GM23338 (cell line): ENCODE measurements around the gene HCN3. TPM values are rescaled to one million over a fixed set of nuclear protein-coding genes. Genes with fewer than 3 reads are reported as not detected.

Experiments used
- ATAC-seq: fragments of 200-7000 bp; cut with Tn5 transposase; 3 replicates; pipeline ENCODE4 v1.9.1; 2020
- DNase-seq: peaks from one replicate; pipeline ENCODE4 v3.0.0-alpha.2; 2015; ENCODE audit warnings: low spot score
- H2AFZ ChIP-seq: fragments of 200-600 bp; sonication (generic); 2 replicates; pipeline ENCODE4 v1.8.0; 2016; ENCODE audit warnings: antibody characterized with exemption, mild to moderate bottlenecking, moderate library complexity
- H3F3A ChIP-seq: fragments of 200-600 bp; sonication (generic); replicated peaks from 2 replicates; pipeline ENCODE4 v1.8.0; 2017; ENCODE audit warnings: antibody characterized with exemption, mixed run types, low read depth
- H3K27ac ChIP-seq: fragments of 200-600 bp; sonication (generic); 2 replicates; pipeline ENCODE4 v1.6.1; 2016; ENCODE audit warnings: low read depth
- H3K27me3 ChIP-seq: fragments of 200-600 bp; sonication (generic); 2 replicates; pipeline ENCODE4 v1.8.0; 2016; ENCODE audit warnings: mild to moderate bottlenecking, mixed run types, moderate library complexity; ENCODE audit not compliant: insufficient read depth
- H3K36me3 ChIP-seq: fragments of 200-600 bp; sonication (generic); 2 replicates; pipeline ENCODE4 v1.8.0; 2016; ENCODE audit warnings: mild to moderate bottlenecking; ENCODE audit not compliant: insufficient read depth
- H3K4me1 ChIP-seq: fragments of 200-600 bp; sonication (generic); 2 replicates; pipeline ENCODE4 v1.8.0; 2016; ENCODE audit warnings: mild to moderate bottlenecking, moderate library complexity; ENCODE audit not compliant: insufficient read depth
- H3K4me2 ChIP-seq: fragments of 200-600 bp; sonication (generic); 2 replicates; pipeline ENCODE4 v1.7.1; 2017; ENCODE audit warnings: mixed run types
- H3K4me3 ChIP-seq: fragments of 200-600 bp; sonication (generic); 2 replicates; pipeline ENCODE4 v1.6.1; 2016; ENCODE audit warnings: mixed run types
- H3K79me2 ChIP-seq: fragments of 200-600 bp; sonication (generic); replicated peaks from 2 replicates; pipeline ENCODE4 v1.8.0; 2017; ENCODE audit warnings: mild to moderate bottlenecking; ENCODE audit not compliant: insufficient read depth
- H3K9me2 ChIP-seq: fragments of 200-600 bp; sonication (generic); 2 replicates; pipeline ENCODE4 v1.8.0; 2017; ENCODE audit not compliant: insufficient read depth
- H4K20me1 ChIP-seq: fragments of 200-600 bp; sonication (generic); replicated peaks from 2 replicates; pipeline ENCODE4 v1.8.0; 2017; ENCODE audit warnings: mild to moderate bottlenecking; ENCODE audit not compliant: insufficient read depth
- H3K27ac Mint-ChIP-seq: 2 replicates; pipeline ENCODE4 v1.8.0; 2020; ENCODE audit warnings: inconsistent platforms, mild to moderate bottlenecking, moderate library complexity, mixed read lengths
- H3K27me3 Mint-ChIP-seq: 3 replicates; pipeline ENCODE4 v1.8.0; 2022; ENCODE audit warnings: low read depth, mild to moderate bottlenecking, moderate library complexity, mixed read lengths, inconsistent platforms; ENCODE audit not compliant: insufficient read depth, poor library complexity
- H3K36me3 Mint-ChIP-seq: 3 replicates; pipeline ENCODE4 v1.8.0; 2021; ENCODE audit warnings: low read depth, mild to moderate bottlenecking, inconsistent platforms, moderate library complexity, mixed read lengths
- H3K4me1 Mint-ChIP-seq: 3 replicates; pipeline ENCODE4 v1.8.0; 2020; ENCODE audit warnings: mild to moderate bottlenecking, inconsistent platforms, mixed read lengths
- H3K4me3 Mint-ChIP-seq: 3 replicates; pipeline ENCODE4 v1.8.0; 2021; ENCODE audit warnings: moderate library complexity, mild to moderate bottlenecking, inconsistent platforms, mixed read lengths
- H3K9me3 Mint-ChIP-seq: 3 replicates; pipeline ENCODE4 v1.8.0; 2020; ENCODE audit warnings: moderate library complexity, mild to moderate bottlenecking, inconsistent platforms, mixed read lengths
- CREB1 ChIP-seq: fragments of 250-450 bp; sonication (Bioruptor Pico); IDR thresholded peaks from 2 replicates; pipeline ENCODE4 v1.5.0; 2020; ENCODE audit warnings: low read depth, mild to moderate bottlenecking, moderate library complexity
- CTCF ChIP-seq, 2 experiments: fragments of 200-600 bp in 1 of 2; sonication (generic) in 1 of 2; conservative IDR thresholded peaks; 2 replicates each; pipeline versions ENCODE4 v1.5.1 to v1.6.1; 2016 to 2017; ENCODE audit warnings: antibody characterized with exemption in 2 of 2, low read depth in 2 of 2, mild to moderate bottlenecking in 2 of 2, moderate library complexity in 1 of 2
- ETS1 ChIP-seq: IDR thresholded peaks from 2 replicates; pipeline ENCODE4 v1.6.1; 2016; ENCODE audit warnings: antibody characterized with exemption
- EZH2 ChIP-seq: fragments of 200-600 bp; sonication (generic); IDR thresholded peaks from one replicate; pipeline ENCODE4 v1.8.0; 2017; ENCODE audit warnings: antibody characterized with exemption, mild to moderate bottlenecking, low read depth; ENCODE audit not compliant: unreplicated experiment
- JUNB ChIP-seq: IDR thresholded peaks from one replicate; pipeline ENCODE4 v1.6.1; 2016; ENCODE audit warnings: antibody characterized with exemption; ENCODE audit not compliant: unreplicated experiment
- POLR2AphosphoS5 ChIP-seq: IDR thresholded peaks from 2 replicates; pipeline ENCODE4 v1.6.1; 2016; ENCODE audit warnings: antibody characterized with exemption, low read depth
- REST ChIP-seq: IDR thresholded peaks from one replicate; pipeline ENCODE4 v1.6.1; 2018; ENCODE audit warnings: antibody characterized with exemption; ENCODE audit not compliant: unreplicated experiment
- STAT1 ChIP-seq: IDR thresholded peaks from one replicate; pipeline ENCODE4 v1.6.1; 2016; ENCODE audit warnings: antibody characterized with exemption; ENCODE audit not compliant: unreplicated experiment
- ZNF114 ChIP-seq: fragments of 250-450 bp; sonication (Bioruptor Pico); IDR thresholded peaks from 2 replicates; pipeline ENCODE4 v1.5.0; 2020; ENCODE audit warnings: mild to moderate bottlenecking, moderate library complexity
- polyA plus RNA-seq: library from polyadenylated mRNA; unstranded; fragments of >200 nt; fragmentation: Nextera tagmentation; extraction: Ambion mirVana; gene quantifications from 2 replicates; pipeline ENCODE4 v1.2.1, GENCODE V29; 2016
- total RNA-seq: library from RNA; depleted of rRNA; stranded (reverse); fragments of >200 nt; shearing (Covaris generic); gene quantifications from 2 replicates; pipeline ENCODE4 v1.2.3, GENCODE V29; 2014

The HCN3 gene
- total and polyA plus RNA-seq, 2 experiments from 2014 or later, result 3.4 to 4.9 TPM

- Histone ChIP-seq H2AFZ (no peak overlapping the region), H3K27ac (no peak overlapping the region), H3K9me2 (no peaks in the 10 kb centered on the region), H3F3A (0 out of 2 replicates have a peak, but pooled peaks cover 10% of the 10 kb centered on the region), H3K27me3 (peaks cover 22% of the 10 kb centered on the region), H3K36me3 (no peaks in the 10 kb centered on the region), H4K20me1 (no peaks in the 10 kb centered on the region), H3K4me3 (peak overlapping the region; percentile 50), H3K79me2 (0 out of 2 replicates have a peak, but pooled peaks cover 7% of the 10 kb centered on the region), H3K4me1 (peaks cover 19% of the 10 kb centered on the region), H3K4me2 (peak overlapping the region; percentile 65)
- H3K4me3 Mint-ChIP-seq, result peak overlapping the region; percentile 79
- peak; percentile 16 for ATAC-seq
- H3K27ac Mint-ChIP-seq, result peak overlapping the region; percentile 70; the same call in 1 of the 2 replicates
- TF ChIP-seq STAT1 (no peak), POLR2AphosphoS5 (0 out of 2 replicates have a peak, but pooled peaks have one; percentile 25), CREB1 (CRISPR knock-in tag) (peak; percentile 68), JUNB (no peak), CTCF (conservative IDR thresholded peaks at IDR 0.05; ENCODE audit: low read depth in 2 of 2) (no peak), EZH2 (no peak), ETS1 (peak; percentile 90), REST (no peak), ZNF114 (CRISPR knock-in tag) (no peak)
- peak; percentile 92 for DNase-seq
- no peaks in the 10 kb centered on the region for H3K9me3 Mint-ChIP-seq
- H3K27me3 Mint-ChIP-seq, result peaks cover 28% of the 10 kb centered on the region
- H3K4me1 Mint-ChIP-seq, result peaks cover 17% of the 10 kb centered on the region
- H3K36me3 Mint-ChIP-seq, result peaks cover 10% of the 10 kb centered on the region
Measured at GRCh38 chr1:155241069-155241679, 36.1 kb upstream of the HCN3 start.
